H1 (cell line): ENCODE measurements around the gene ZP2. TPM values are rescaled to one million over a fixed set of nuclear protein-coding genes. Genes with fewer than 3 reads are reported as not detected.

Source experiments
- CTCF ChIA-PET: fragments of 300-600 bp; sonication (Branson Sonifier 250); formaldehyde crosslinking; loops from one replicate; lab custom pipeline; 2021; ENCODE audit not compliant: partially characterized antibody; lab: Charles Lee
- POLR2A ChIA-PET: fragments of 300-600 bp; sonication (Branson Sonifier 250); formaldehyde crosslinking; loops from one replicate; lab custom pipeline; 2021; ENCODE audit warnings: inconsistent platforms; ENCODE audit not compliant: partially characterized antibody; lab: Charles Lee
- DNase-seq, 2 experiments: peaks; one replicate each; pipeline versions ENCODE4 v3.0.0 to v3.0.0-alpha.2; 2010 to 2022; ENCODE audit warnings: low spot score in 2 of 2, low read depth in 1 of 2, mixed read lengths in 1 of 2
- FAIRE-seq: peaks from 2 replicates; lab custom pipeline; 2011; peaks lifted over from hg19 to GRCh38; lab: Jason Lieb, UNC
- H2AFZ ChIP-seq: 2 replicates; pipeline ENCODE4 v1.8.1; 2012; ENCODE audit warnings: low read length, inconsistent platforms
- H2AK5ac ChIP-seq: 2 replicates; pipeline ENCODE4 v1.6.1; 2013; ENCODE audit warnings: low read depth, low read length
- H2BK120ac ChIP-seq: replicated peaks from 2 replicates; pipeline ENCODE3; 2013; ENCODE audit warnings: low read depth, low read length, inconsistent platforms
- H2BK12ac ChIP-seq: 2 replicates; pipeline ENCODE4 v1.6.1; 2013; ENCODE audit warnings: low read depth, low read length
- H2BK15ac ChIP-seq: 2 replicates; pipeline ENCODE4 v1.6.1; 2013; ENCODE audit warnings: low read length
- H2BK20ac ChIP-seq: 2 replicates; pipeline ENCODE4 v1.6.1; 2013; ENCODE audit warnings: low read length
- H2BK5ac ChIP-seq: 2 replicates; pipeline ENCODE4 v1.6.1; 2013; ENCODE audit warnings: low read depth, low read length
- H3K14ac ChIP-seq: 2 replicates; pipeline ENCODE4 v1.6.1; 2013; ENCODE audit warnings: inconsistent platforms; ENCODE audit not compliant: insufficient read length
- H3K18ac ChIP-seq: 2 replicates; pipeline ENCODE4 v1.6.1; 2013; ENCODE audit warnings: low read length; ENCODE audit errors: extremely low read depth
- H3K23ac ChIP-seq: 2 replicates; pipeline ENCODE4 v1.6.1; 2013; ENCODE audit warnings: inconsistent platforms; ENCODE audit not compliant: insufficient read length
- H3K23me2 ChIP-seq: 2 replicates; pipeline ENCODE4 v1.6.1; 2013; ENCODE audit warnings: low read depth, low read length
- H3K27ac ChIP-seq: 2 replicates; pipeline ENCODE4 v1.6.1; 2011; ENCODE audit warnings: low read depth, low read length, inconsistent platforms
- H3K27me3 ChIP-seq, 4 experiments: replicated peaks in 1 of 4; 1 replicate in 1 of 4; 2 replicates in 3 of 4; pipeline versions ENCODE4 v1.6.1 to v1.8.1; 2011 to 2013; ENCODE audit warnings: low read length in 3 of 4, mild to moderate bottlenecking in 3 of 4, inconsistent platforms in 2 of 4, mixed read lengths in 2 of 4, moderate library complexity in 1 of 4; ENCODE audit not compliant: control insufficient read depth in 3 of 4, insufficient read depth in 3 of 4; ENCODE audit errors: extremely low read depth in 1 of 4
- H3K36me3 ChIP-seq, 4 experiments: 2 replicates each; pipeline versions ENCODE4 v1.6.1 to v1.8.1; 2011 to 2013; ENCODE audit warnings: mild to moderate bottlenecking in 4 of 4, low read length in 3 of 4, moderate library complexity in 2 of 4, control low read depth in 1 of 4, inconsistent platforms in 1 of 4; ENCODE audit not compliant: insufficient read depth in 4 of 4, control insufficient read depth in 2 of 4
- H3K4ac ChIP-seq: replicated peaks from 2 replicates; pipeline ENCODE3; 2013; ENCODE audit warnings: low read length, low read depth, mixed read lengths, inconsistent platforms; ENCODE audit not compliant: insufficient read length
- H3K4me1 ChIP-seq, 4 experiments: replicated peaks in 1 of 4; 1 replicate in 1 of 4; 2 replicates in 3 of 4; pipeline versions ENCODE4 v1.6.1 to v1.8.1; 2011 to 2013; ENCODE audit warnings: low read length in 3 of 4, inconsistent platforms in 2 of 4, mixed read lengths in 1 of 4; ENCODE audit not compliant: insufficient read depth in 4 of 4, control insufficient read depth in 3 of 4
- H3K4me2 ChIP-seq, 2 experiments: 2 replicates each; pipeline versions ENCODE4 v1.6.1 to v1.8.1; 2011 to 2013; ENCODE audit warnings: low read depth in 2 of 2, low read length in 2 of 2, control low read depth in 1 of 2, inconsistent platforms in 1 of 2, mild to moderate bottlenecking in 1 of 2; ENCODE audit not compliant: insufficient read depth in 1 of 2
- H3K4me3 ChIP-seq, 4 experiments: fragments of 200-600, 300-600 bp in 1 of 4; sonication (generic), shearing (Covaris generic), sonication (Bioruptor Twin) in 1 of 4; 2 replicates each; pipeline versions ENCODE4 v1.5.1 to v1.8.1; 2011 to 2016; ENCODE audit warnings: low read length in 4 of 4, low read depth in 3 of 4, control low read depth in 2 of 4, inconsistent platforms in 2 of 4, mild to moderate bottlenecking in 2 of 4, mixed read lengths in 1 of 4, moderate library complexity in 1 of 4; ENCODE audit not compliant: insufficient read depth in 2 of 4; ENCODE audit errors: extremely low read depth in 1 of 4
- H3K56ac ChIP-seq: replicated peaks from 2 replicates; pipeline ENCODE3; 2013; ENCODE audit warnings: low read depth, mild to moderate bottlenecking, mixed read lengths, low read length, inconsistent platforms; ENCODE audit not compliant: insufficient read length
- H3K79me1 ChIP-seq: 2 replicates; pipeline ENCODE4 v1.6.1; 2013; ENCODE audit warnings: low read depth, low read length, control low read depth
- H3K79me2 ChIP-seq, 2 experiments: 2 replicates each; pipeline versions ENCODE4 v1.6.1 to v1.8.1; 2012 to 2013; ENCODE audit warnings: low read length in 2 of 2, mild to moderate bottlenecking in 2 of 2, inconsistent platforms in 1 of 2; ENCODE audit not compliant: insufficient read depth in 2 of 2, control insufficient read depth in 1 of 2
- H3K9ac ChIP-seq, 4 experiments: replicated peaks in 1 of 4; 1 replicate in 1 of 4; 2 replicates in 3 of 4; pipeline versions ENCODE4 v1.6.1 to v1.8.1; 2011 to 2013; ENCODE audit warnings: low read depth in 3 of 4, low read length in 3 of 4, control low read depth in 2 of 4, mild to moderate bottlenecking in 2 of 4, moderate library complexity in 2 of 4, inconsistent platforms in 1 of 4; ENCODE audit errors: extremely low read depth in 1 of 4
- H3K9me3 ChIP-seq, 2 experiments: 2 replicates each; pipeline versions ENCODE4 v1.6.1 to v1.8.1; 2012 to 2013; ENCODE audit warnings: mild to moderate bottlenecking in 2 of 2, moderate library complexity in 2 of 2, control low read depth in 1 of 2, inconsistent platforms in 1 of 2, low read depth in 1 of 2, low read length in 1 of 2, mixed read lengths in 1 of 2; ENCODE audit not compliant: insufficient read depth in 2 of 2
- H4K20me1 ChIP-seq, 2 experiments: replicated peaks in 1 of 2; 2 replicates each; pipeline versions ENCODE3 to v1.8.1; 2011 to 2013; ENCODE audit warnings: inconsistent platforms in 2 of 2, low read length in 2 of 2, mild to moderate bottlenecking in 1 of 2; ENCODE audit not compliant: insufficient read depth in 2 of 2, control insufficient read depth in 1 of 2
- H4K5ac ChIP-seq: 2 replicates; pipeline ENCODE4 v1.6.1; 2013; ENCODE audit warnings: low read length, low read depth, mixed read lengths, inconsistent platforms; ENCODE audit not compliant: insufficient read length
- H4K8ac ChIP-seq: 2 replicates; pipeline ENCODE4 v1.8.0; 2013; ENCODE audit warnings: mild to moderate bottlenecking, moderate library complexity, low read length, inconsistent platforms; ENCODE audit not compliant: insufficient read depth; ENCODE audit errors: extremely low read depth
- H4K91ac ChIP-seq: replicated peaks from 2 replicates; pipeline ENCODE3; 2013; ENCODE audit warnings: low read length, mixed read lengths, inconsistent platforms; ENCODE audit not compliant: insufficient read length
- KDM4A ChIP-seq: IDR thresholded peaks from one replicate; pipeline ENCODE4 v1.7.1; 2012; ENCODE audit warnings: low read depth, mild to moderate bottlenecking, moderate library complexity, low read length, inconsistent platforms; ENCODE audit not compliant: severe bottlenecking
- WGBS, 2 experiments: shearing (Covaris generic) in 1 of 2; methylation state at CpG; one replicate each; pipeline versions ENCODE4 v1.1.6 to v1.1.7; 2013 to 2015; ENCODE audit warnings: low lambda C conversion rate in 2 of 2, mixed read lengths in 2 of 2, inconsistent platforms in 1 of 2, low coverage in 1 of 2, missing lambda C conversion rate in 1 of 2; ENCODE audit not compliant: insufficient replicate concordance in 2 of 2, insufficient coverage in 1 of 2, insufficient read length in 1 of 2; ENCODE audit errors: extremely low coverage in 1 of 2, missing lambda C conversion rate in 1 of 2; 5-methylcytosine and 5-hydroxymethylcytosine counted together
- polyA plus RNA-seq, 7 experiments: library from polyadenylated mRNA; depleted of rRNA in 3 of 7; stranded (reverse) in 5 of 7; unstranded in 2 of 7; fragments of >200 nt in 5 of 7; fragments of 200-250 nt in 2 of 7; gene quantifications; 1 replicate in 5 of 7; 2 replicates in 1 of 7; 4 replicates in 1 of 7; pipeline versions ENCODE4 v1.2.1 to v1.2.3, GENCODE V29; 2011 to 2013; ENCODE audit warnings: missing spikeins in 2 of 7, mixed read lengths in 2 of 7
- total RNA-seq: library from RNA; stranded (reverse); fragmentation: NEBNext Ultra II Directional; extraction: Animal tissue kit (Norgen Biotek cat#: 25700); gene quantifications from 2 replicates; pipeline ENCODE4 v1.2.1, GENCODE V29; 2021

The ZP2 gene
- total and polyA plus RNA-seq, 2 of the 8 experiments (the other 6 are each of a cell fraction or from before 2014, with no cell fraction given) = not detected

- 93% methylated on average over 7 of the region's 7 CpGs; no CpG with 5 or more reads in 1 of the 2 experiments for WGBS, 2 experiments
- TF ChIP-seq KDM4A = no peak
Measured at GRCh38 chr16:21203155-21203797, 8.1 kb downstream of the ZP2 start.

More at GRCh38 chr16:21203155-21203797, 8.1 kb downstream of the ZP2 start:
- CTCF ChIA-PET = interaction anchor here (0.8 to 3.7 kb wide), 4 partner anchors 14 to 94 kb away, joined by 3 to 23 read pairs (median 5); partner anchors contain the start of gene CRYM
- Histone ChIP-seq H3K23ac (no peak overlapping the region), H2AFZ (no peak overlapping the region), H4K91ac (no peak overlapping the region), H4K5ac (no peak overlapping the region), H2BK12ac (no peak overlapping the region), H3K36me3 (no peaks in the 10 kb centered on the region), H3K9ac (no peak overlapping the region), H3K4ac (no peak overlapping the region), H3K18ac (no peak overlapping the region), H3K79me1 (no peaks in the 10 kb centered on the region), H2BK20ac (no peak overlapping the region), H2BK5ac (no peak overlapping the region), H2BK15ac (no peak overlapping the region), H3K4me3 (no peak overlapping the region), H3K4me1 (no peaks in the 10 kb centered on the region), H3K4me2 (no peak overlapping the region), H3K56ac (no peak overlapping the region), H3K23me2 (no peaks in the 10 kb centered on the region), H3K27ac (no peak overlapping the region), H4K20me1 (no peaks in the 10 kb centered on the region), H3K79me2 (no peaks in the 10 kb centered on the region), H3K27me3 (no peaks in the 10 kb centered on the region), H4K8ac (no peak overlapping the region), H3K9me3 (no peaks in the 10 kb centered on the region), H2AK5ac (no peak overlapping the region), H2BK120ac (no peak overlapping the region), H3K14ac (no peak overlapping the region)
- POLR2A ChIA-PET = no interaction called here
- DNase-seq (no peak), FAIRE-seq (no peak)
